AG09319 (cell line): ENCODE results near the gene TRAPPC11.
A peak's percentile ranks its signal among the peaks of the same experiment; 100 is the strongest.
"Not testable (repeated sequence)": the region's sequence is repeated elsewhere in the genome, so short reads cannot be mapped to it uniquely, and the experiment has no call there.

Experiments
- DNase-seq: peaks from one replicate; pipeline ENCODE4 v3.0.0-alpha.2; 2010; ENCODE audit warnings: low read depth; ENCODE audit errors: extremely low read depth
- CTCF ChIP-seq: IDR thresholded peaks from 2 replicates; pipeline ENCODE4 v1.5.1; 2011; ENCODE audit warnings: low read depth, mild to moderate bottlenecking, inconsistent platforms, low read length, moderate library complexity

Gene TRAPPC11

GRCh38 chr4:183718876-183719275, 59.8 kb downstream of the TRAPPC11 start:
- TF ChIP-seq CTCF, result no peak
- DNase-seq, result no peak

GRCh38 chr4:183721207-183722081, 62.4 kb downstream of the TRAPPC11 start:
- TF ChIP-seq CTCF, result peak; percentile 44
- DNase-seq, result no peak

GRCh38 chr4:183722731-183723560, 63.9 kb downstream of the TRAPPC11 start:
- DNase-seq, result no peak
- TF ChIP-seq CTCF, result no peak

- DNase-seq, result no peak
These were observed 64.6 kb downstream of the TRAPPC11 start for GRCh38 chr4:183723561-183724228.

GRCh38 chr4:183725585-183725984, 66.5 kb downstream of the TRAPPC11 start:
- not testable (repeated sequence) for DNase-seq

More at GRCh38 chr4:183723561-183724228, 64.6 kb downstream of the TRAPPC11 start:
- TF ChIP-seq CTCF, result no peak

GRCh38 chr4:183727482-183727881, 68.4 kb downstream of the TRAPPC11 start:
- TF ChIP-seq CTCF, result no peak
- no peak for DNase-seq

- DNase-seq, result no peak
These were observed 69.4 kb downstream of the TRAPPC11 start for GRCh38 chr4:183728223-183729068.

More at GRCh38 chr4:183728223-183729068, 69.4 kb downstream of the TRAPPC11 start:
- no peak for TF ChIP-seq CTCF
